ENCODE data around the gene FATE1.
"Not testable (repeated sequence)": the region's sequence is repeated elsewhere in the genome, so short reads cannot be mapped to it uniquely, and the experiment has no call there.

Gene FATE1

DNA sequence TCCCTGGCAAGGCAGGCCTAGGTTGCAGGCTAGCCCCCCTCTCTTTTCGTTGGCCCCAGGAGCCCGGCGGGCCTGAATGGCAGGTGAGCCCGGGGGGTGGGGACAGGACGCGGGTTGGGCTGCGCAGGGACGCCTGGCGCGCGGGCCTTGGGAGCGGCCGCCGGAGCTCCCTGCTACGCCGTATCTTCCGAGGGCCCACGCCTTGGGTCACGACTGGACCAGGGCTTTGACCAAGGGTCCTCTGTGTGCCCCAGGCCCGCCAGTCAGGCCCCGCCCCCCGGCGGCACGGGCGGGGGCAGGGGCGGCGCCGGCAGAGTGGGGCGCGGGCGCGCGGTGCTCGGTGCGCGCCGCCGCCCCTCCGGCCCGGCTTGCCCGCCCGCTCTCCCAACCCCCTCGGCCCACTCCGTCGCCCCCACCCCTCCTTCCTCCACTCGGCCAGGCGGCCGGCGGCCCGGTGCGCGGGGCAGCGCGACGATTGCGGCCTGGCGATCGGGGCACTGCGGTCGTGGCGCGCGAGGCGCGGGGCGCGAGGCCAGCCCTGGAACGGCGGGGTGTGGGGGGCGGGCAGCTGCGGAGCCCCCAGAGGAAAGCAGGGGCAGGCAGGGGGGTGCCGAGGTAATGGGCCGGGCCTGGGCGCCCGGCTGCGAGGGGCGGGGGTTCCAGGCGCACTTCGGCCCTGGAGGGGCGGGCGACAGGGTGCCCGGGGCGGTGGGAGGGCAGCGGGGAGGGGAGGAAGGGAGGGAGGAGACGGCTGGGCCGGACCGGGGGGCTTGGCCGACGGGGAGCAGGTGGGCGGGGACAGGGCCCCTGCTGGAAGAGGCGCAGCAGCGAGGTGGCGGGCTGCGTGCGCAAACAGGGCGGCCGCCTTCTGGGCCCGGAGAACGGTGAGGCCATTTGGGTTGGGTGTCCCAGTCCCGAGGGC, 20.9 kb upstream of the FATE1 start, which contains the start of gene PRRG3:
Gene PRRG3 (plus strand): TSS at position 798 of the 922 bp plus-strand sequence. CDS start 3,357 bp downstream, outside the sequence.
- Histone ChIP-seq H4K20me1 (ENCODE audit: insufficient read depth, low read length, poor library complexity, severe bottlenecking) (no peaks in the 10 kb centered on the region), H3K4me1 (ENCODE audit: insufficient read depth, low read length, poor library complexity, severe bottlenecking) (no peaks in the 10 kb centered on the region), H3K79me2 (ENCODE audit: insufficient read depth, low read length) (no peaks in the 10 kb centered on the region), H3K4me3 (ENCODE audit: low read length, poor library complexity, severe bottlenecking) (no peak within 1 kb of the TSS), H3F3A (ENCODE audit: low read depth) (no peaks in the 10 kb centered on the region), H3K9ac (ENCODE audit: low read depth, low read length, poor library complexity, severe bottlenecking) (no peak within 1 kb of the TSS), H2AFZ (ENCODE audit: low read length) (no peak within 1 kb of the TSS), H3K36me3 (ENCODE audit: insufficient read depth, low read length) (no peaks in the 10 kb centered on the region), H3K4me2 (ENCODE audit: low read depth, low read length, poor library complexity, severe bottlenecking) (no peak within 1 kb of the TSS), H3K9me2 (replicated peaks; ENCODE audit: low read depth, low read length) (no peaks in the 10 kb centered on the region), H3K27me3 (ENCODE audit: insufficient read depth, low read length, poor library complexity, severe bottlenecking) (no peaks in the 10 kb centered on the region), H3K9me3 (ENCODE audit: insufficient read depth, low read depth, low read length) (no peaks in the 10 kb centered on the region)
- no peak for TF ChIP-seq EZH2phosphoT487 (IDR thresholded peaks at IDR 0.05; ENCODE audit: borderline replicate concordance)
- TF ChIP-seq, protein P1, sequence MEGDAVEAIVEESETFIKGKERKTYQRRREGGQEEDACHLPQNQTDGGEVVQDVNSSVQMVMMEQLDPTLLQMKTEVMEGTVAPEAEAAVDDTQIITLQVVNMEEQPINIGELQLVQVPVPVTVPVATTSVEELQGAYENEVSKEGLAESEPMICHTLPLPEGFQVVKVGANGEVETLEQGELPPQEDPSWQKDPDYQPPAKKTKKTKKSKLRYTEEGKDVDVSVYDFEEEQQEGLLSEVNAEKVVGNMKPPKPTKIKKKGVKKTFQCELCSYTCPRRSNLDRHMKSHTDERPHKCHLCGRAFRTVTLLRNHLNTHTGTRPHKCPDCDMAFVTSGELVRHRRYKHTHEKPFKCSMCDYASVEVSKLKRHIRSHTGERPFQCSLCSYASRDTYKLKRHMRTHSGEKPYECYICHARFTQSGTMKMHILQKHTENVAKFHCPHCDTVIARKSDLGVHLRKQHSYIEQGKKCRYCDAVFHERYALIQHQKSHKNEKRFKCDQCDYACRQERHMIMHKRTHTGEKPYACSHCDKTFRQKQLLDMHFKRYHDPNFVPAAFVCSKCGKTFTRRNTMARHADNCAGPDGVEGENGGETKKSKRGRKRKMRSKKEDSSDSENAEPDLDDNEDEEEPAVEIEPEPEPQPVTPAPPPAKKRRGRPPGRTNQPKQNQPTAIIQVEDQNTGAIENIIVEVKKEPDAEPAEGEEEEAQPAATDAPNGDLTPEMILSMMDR (conservative IDR thresholded peaks at IDR 0.05; ENCODE audit: low read length): no peak

DNA sequence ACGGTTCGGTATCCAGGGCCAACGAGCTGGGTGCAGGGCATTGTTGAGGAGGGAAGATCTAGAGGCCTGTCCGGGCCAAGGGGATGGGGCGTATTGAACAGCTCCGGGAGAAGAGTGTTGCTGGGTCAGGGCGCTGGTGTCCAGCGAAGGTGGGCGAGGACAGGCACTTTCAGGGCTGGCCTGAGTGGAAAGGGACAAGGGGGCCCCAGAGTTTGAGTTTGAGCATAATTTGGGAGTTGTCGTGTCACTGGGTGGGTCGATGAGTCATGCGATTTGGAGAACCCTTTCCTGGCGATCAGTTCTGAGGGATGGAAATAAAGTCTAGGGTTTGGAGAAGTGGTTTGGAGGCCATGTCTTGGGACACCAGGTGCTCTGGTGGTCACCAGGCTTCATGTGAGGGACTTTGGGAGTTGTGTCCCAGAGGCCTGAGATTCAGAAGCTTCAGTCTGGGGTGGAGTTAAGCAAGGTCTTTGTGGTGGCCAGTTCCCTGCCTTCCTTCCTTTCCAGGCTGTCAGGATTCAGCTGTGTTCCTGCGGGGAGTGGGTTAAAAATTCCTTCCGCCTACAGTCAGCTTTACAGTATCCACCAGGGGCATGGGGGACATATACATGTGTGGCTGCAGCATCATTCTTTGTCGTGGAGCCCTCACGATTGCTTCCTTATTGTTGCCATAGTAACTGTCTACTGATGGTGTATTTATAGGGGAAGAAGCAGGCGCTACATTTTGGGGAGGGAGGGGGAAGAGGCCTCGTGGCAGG, 20.1 kb upstream of the FATE1 start:
- H3K4me1 ChIP-seq (ENCODE audit: insufficient read depth, low read length, poor library complexity, severe bottlenecking): no peaks in the 10 kb centered on the region
- no peaks in the 10 kb centered on the region for H3F3A ChIP-seq (ENCODE audit: low read depth)
- TF ChIP-seq, protein P1 (conservative IDR thresholded peaks at IDR 0.05; ENCODE audit: low read length): no peak
- no peak overlapping the region for H3K4me2 ChIP-seq (ENCODE audit: low read depth, low read length, poor library complexity, severe bottlenecking)
- H3K4me3 ChIP-seq (ENCODE audit: low read length, poor library complexity, severe bottlenecking): no peak overlapping the region
- no peak overlapping the region for H3K9ac ChIP-seq (ENCODE audit: low read depth, low read length, poor library complexity, severe bottlenecking)
- H3K36me3 ChIP-seq (ENCODE audit: insufficient read depth, low read length): no peaks in the 10 kb centered on the region
- no peaks in the 10 kb centered on the region for H4K20me1 ChIP-seq (ENCODE audit: insufficient read depth, low read length, poor library complexity, severe bottlenecking)
- no peaks in the 10 kb centered on the region for H3K79me2 ChIP-seq (ENCODE audit: insufficient read depth, low read length)
- no peaks in the 10 kb centered on the region for H3K9me2 ChIP-seq (replicated peaks; ENCODE audit: low read depth, low read length)
- H3K27me3 ChIP-seq (ENCODE audit: insufficient read depth, low read length, poor library complexity, severe bottlenecking): no peaks in the 10 kb centered on the region
- no peaks in the 10 kb centered on the region for H3K9me3 ChIP-seq (ENCODE audit: insufficient read depth, low read depth, low read length)
- H2AFZ ChIP-seq (ENCODE audit: low read length): no peak overlapping the region

DNA sequence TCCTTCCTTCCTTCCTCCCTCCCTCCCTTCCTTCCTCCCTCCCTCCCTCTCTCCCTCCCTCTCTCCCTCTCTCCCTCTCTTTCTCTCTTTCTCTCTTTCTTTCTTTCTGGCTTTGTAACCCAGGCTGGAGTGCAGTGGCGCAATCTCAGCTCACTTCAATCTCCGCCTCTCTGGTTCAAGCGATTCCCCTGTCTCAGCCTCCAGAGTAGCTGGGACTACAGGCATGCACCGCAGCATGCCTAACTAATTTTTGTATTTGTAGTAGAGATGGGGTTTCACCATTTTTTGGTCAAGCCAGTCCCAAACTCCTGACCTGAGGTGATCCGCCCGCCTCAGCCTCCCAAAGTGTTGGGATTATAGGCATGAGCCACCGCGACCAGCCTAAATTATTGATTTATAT, 18.8 kb upstream of the FATE1 start:
- H3K36me3 ChIP-seq (ENCODE audit: insufficient read depth, low read length); H3K4me2 ChIP-seq (ENCODE audit: low read depth, low read length, poor library complexity, severe bottlenecking); H3K9ac ChIP-seq (ENCODE audit: low read depth, low read length, poor library complexity, severe bottlenecking); H3K9me2 ChIP-seq (replicated peaks; ENCODE audit: low read depth, low read length); H2AFZ ChIP-seq (ENCODE audit: low read length); H4K20me1 ChIP-seq (ENCODE audit: insufficient read depth, low read length, poor library complexity, severe bottlenecking); H3K27me3 ChIP-seq (ENCODE audit: insufficient read depth, low read length, poor library complexity, severe bottlenecking); H3K79me2 ChIP-seq (ENCODE audit: insufficient read depth, low read length); H3K9me3 ChIP-seq (ENCODE audit: insufficient read depth, low read depth, low read length); H3K4me3 ChIP-seq (ENCODE audit: low read length, poor library complexity, severe bottlenecking); H3F3A ChIP-seq (ENCODE audit: low read depth); H3K4me1 ChIP-seq (ENCODE audit: insufficient read depth, low read length, poor library complexity, severe bottlenecking): not testable (repeated sequence)

All from Loucy (cell line).